Measurements from ENCODE around the gene FKBP9.
"Not testable (repeated sequence)": the region's sequence is repeated elsewhere in the genome, so short reads cannot be mapped to it uniquely, and the experiment has no call there.

The FKBP9 gene

DNA sequence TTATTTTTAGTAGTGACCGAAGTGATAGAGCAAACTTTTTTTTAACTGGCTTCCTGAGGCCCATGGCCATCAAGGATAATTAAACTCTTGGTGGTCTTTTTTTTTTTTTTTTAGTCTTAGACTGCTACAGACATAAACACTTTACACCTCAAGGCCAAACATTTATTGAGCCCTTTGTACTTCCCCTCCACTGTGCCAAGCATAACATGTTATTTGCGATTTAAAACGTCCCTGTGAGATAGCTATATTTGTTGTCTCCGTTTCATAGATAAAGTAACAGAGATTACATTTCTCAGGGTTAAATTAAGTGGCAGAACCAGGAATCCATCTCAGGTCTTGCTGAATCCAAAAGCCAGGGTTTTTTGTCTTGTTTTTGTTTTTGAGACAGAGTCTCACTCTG, 42.1 kb downstream of the FKBP9 start:
- not testable (repeated sequence) for H3K9ac ChIP-seq (ENCODE audit: low read length); H3K27me3 ChIP-seq (ENCODE audit: control insufficient read depth in 1 of 2, insufficient read depth in 1 of 2, low read length in 2 of 2); DNase-seq; H2BK15ac ChIP-seq (ENCODE audit: low read depth, poor library complexity, severe bottlenecking); H3K23ac ChIP-seq (ENCODE audit: low read length in 2 of 2); H3K4me1 ChIP-seq (ENCODE audit: control insufficient read depth, insufficient read depth, low read depth, low read length); H3K18ac ChIP-seq (ENCODE audit: low read depth in 1 of 2, low read length in 2 of 2); H3K14ac ChIP-seq (ENCODE audit: low read length in 2 of 2); H4K8ac ChIP-seq (ENCODE audit: low read length); H2AK5ac ChIP-seq (ENCODE audit: low read length, severe bottlenecking); H3K79me1 ChIP-seq (replicated peaks; ENCODE audit: low read length, poor library complexity, severe bottlenecking); H2BK12ac ChIP-seq (ENCODE audit: low read length in 2 of 2); H3K4me2 ChIP-seq (ENCODE audit: low read length, poor library complexity, severe bottlenecking); H3K9me3 ChIP-seq (ENCODE audit: control insufficient read depth, low read length); H3K27ac ChIP-seq (ENCODE audit: low read length, poor library complexity, severe bottlenecking); H4K91ac ChIP-seq (ENCODE audit: low read length); H3K4ac ChIP-seq (ENCODE audit: low read depth in 1 of 2, low read length in 2 of 2); H2BK120ac ChIP-seq (ENCODE audit: low read depth, low read length); H2BK5ac ChIP-seq (ENCODE audit: low read depth, low read length, poor library complexity, severe bottlenecking); H3K4me3 ChIP-seq (ENCODE audit: insufficient read depth in 1 of 2, low read depth in 1 of 2, low read length in 2 of 2); H2AFZ ChIP-seq (ENCODE audit: low read depth, low read length)
- peaks cover 11 to 17% of the 10 kb centered on the region in 2 experiments for H3K36me3 ChIP-seq (ENCODE audit: control insufficient read depth in 1 of 2, insufficient read depth in 2 of 2, low read depth in 1 of 2, low read length in 2 of 2)
- 88% methylated on average over 3 of the region's 4 CpGs for WGBS

GRCh38 chr7:33003111-33003510, 45.9 kb downstream of the FKBP9 start:
- H3K23ac ChIP-seq (ENCODE audit: low read length in 2 of 2); H3K27ac ChIP-seq (ENCODE audit: low read length, poor library complexity, severe bottlenecking); H3K79me1 ChIP-seq (replicated peaks; ENCODE audit: low read length, poor library complexity, severe bottlenecking); H2BK15ac ChIP-seq (ENCODE audit: low read depth, poor library complexity, severe bottlenecking); H2BK120ac ChIP-seq (ENCODE audit: low read depth, low read length); H2AFZ ChIP-seq (ENCODE audit: low read depth, low read length); H3K9ac ChIP-seq (ENCODE audit: low read length); DNase-seq; H3K4me2 ChIP-seq (ENCODE audit: low read length, poor library complexity, severe bottlenecking); H3K4me3 ChIP-seq (ENCODE audit: insufficient read depth in 1 of 2, low read depth in 1 of 2, low read length in 2 of 2); H2AK5ac ChIP-seq (ENCODE audit: low read length, severe bottlenecking); H3K9me3 ChIP-seq (ENCODE audit: control insufficient read depth, low read length); H3K14ac ChIP-seq (ENCODE audit: low read length in 2 of 2); H3K18ac ChIP-seq (ENCODE audit: low read depth in 1 of 2, low read length in 2 of 2); H4K91ac ChIP-seq (ENCODE audit: low read length); H2BK12ac ChIP-seq (ENCODE audit: low read length in 2 of 2); H3K27me3 ChIP-seq (ENCODE audit: control insufficient read depth in 1 of 2, insufficient read depth in 1 of 2, low read length in 2 of 2); H3K4ac ChIP-seq (ENCODE audit: low read depth in 1 of 2, low read length in 2 of 2); H2BK5ac ChIP-seq (ENCODE audit: low read depth, low read length, poor library complexity, severe bottlenecking); H4K8ac ChIP-seq (ENCODE audit: low read length); H3K4me1 ChIP-seq (ENCODE audit: control insufficient read depth, insufficient read depth, low read depth, low read length): not testable (repeated sequence)
- peaks cover 15 to 32% of the 10 kb centered on the region in 2 experiments for H3K36me3 ChIP-seq (ENCODE audit: control insufficient read depth in 1 of 2, insufficient read depth in 2 of 2, low read depth in 1 of 2, low read length in 2 of 2)

DNA sequence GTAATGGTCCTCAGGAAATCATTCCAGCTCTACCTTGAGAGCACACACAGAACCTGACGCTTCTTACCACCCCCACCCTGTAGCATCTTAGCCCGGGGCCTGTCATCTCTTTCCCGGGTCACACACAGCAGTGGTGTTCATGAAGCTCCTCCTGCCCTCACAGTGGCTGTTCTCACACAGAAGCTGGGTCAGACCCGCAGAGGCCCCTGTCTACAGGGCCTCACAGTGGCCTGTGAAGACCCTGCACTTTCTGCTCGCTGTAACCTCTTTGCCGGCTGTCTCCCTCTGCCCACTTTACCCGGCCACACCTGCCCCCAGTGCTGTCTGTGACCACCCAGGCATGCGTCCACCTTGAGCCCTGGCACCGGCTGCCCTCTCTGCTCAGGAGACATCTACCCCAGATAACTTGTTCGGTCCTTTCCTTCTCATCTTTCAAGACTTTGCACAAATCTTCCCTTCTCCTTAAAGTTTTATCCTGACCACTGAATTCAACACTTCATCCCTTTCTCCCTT, 46.9 kb downstream of the FKBP9 start:
- not testable (repeated sequence) for H4K91ac ChIP-seq (ENCODE audit: low read length); H3K4ac ChIP-seq (ENCODE audit: low read depth in 1 of 2, low read length in 2 of 2); H2BK5ac ChIP-seq (ENCODE audit: low read depth, low read length, poor library complexity, severe bottlenecking); H3K79me1 ChIP-seq (replicated peaks; ENCODE audit: low read length, poor library complexity, severe bottlenecking); H3K4me1 ChIP-seq (ENCODE audit: control insufficient read depth, insufficient read depth, low read depth, low read length); H3K27ac ChIP-seq (ENCODE audit: low read length, poor library complexity, severe bottlenecking); H3K23ac ChIP-seq (ENCODE audit: low read length in 2 of 2); H2AFZ ChIP-seq (ENCODE audit: low read depth, low read length); H3K14ac ChIP-seq (ENCODE audit: low read length in 2 of 2); H4K8ac ChIP-seq (ENCODE audit: low read length); H3K9me3 ChIP-seq (ENCODE audit: control insufficient read depth, low read length); H3K18ac ChIP-seq (ENCODE audit: low read depth in 1 of 2, low read length in 2 of 2); H2BK120ac ChIP-seq (ENCODE audit: low read depth, low read length); H3K27me3 ChIP-seq (ENCODE audit: control insufficient read depth in 1 of 2, insufficient read depth in 1 of 2, low read length in 2 of 2); H2BK12ac ChIP-seq (ENCODE audit: low read length in 2 of 2); H2BK15ac ChIP-seq (ENCODE audit: low read depth, poor library complexity, severe bottlenecking); H2AK5ac ChIP-seq (ENCODE audit: low read length, severe bottlenecking); H3K4me2 ChIP-seq (ENCODE audit: low read length, poor library complexity, severe bottlenecking); H3K9ac ChIP-seq (ENCODE audit: low read length); H3K4me3 ChIP-seq (ENCODE audit: insufficient read depth in 1 of 2, low read depth in 1 of 2, low read length in 2 of 2); DNase-seq
- H3K36me3 ChIP-seq (ENCODE audit: control insufficient read depth in 1 of 2, insufficient read depth in 2 of 2, low read depth in 1 of 2, low read length in 2 of 2), result peaks cover 15 to 32% of the 10 kb centered on the region in 2 experiments
- WGBS, result 83% methylated on average over 9 of the region's 10 CpGs

DNA sequence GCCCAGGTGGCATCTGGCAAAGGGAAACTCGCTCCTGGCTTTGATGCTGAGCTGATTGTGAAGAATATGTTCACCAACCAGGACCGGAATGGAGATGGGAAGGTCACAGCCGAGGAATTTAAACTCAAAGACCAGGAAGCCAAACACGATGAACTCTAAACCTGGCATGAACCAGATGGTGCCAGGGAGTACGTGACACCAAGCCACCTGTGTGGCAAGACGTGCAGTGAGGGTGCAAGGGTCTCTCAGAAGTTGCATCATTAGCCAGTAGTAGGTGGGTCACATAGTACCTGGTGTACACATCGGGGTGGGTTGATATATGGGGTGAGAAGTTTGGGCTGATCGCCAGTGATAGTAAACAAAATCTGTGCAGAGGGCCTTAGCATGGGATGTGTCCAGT, 48.0 kb downstream of the FKBP9 start:
- H2AFZ ChIP-seq (ENCODE audit: low read depth, low read length); H3K23ac ChIP-seq (ENCODE audit: low read length in 2 of 2); H3K4ac ChIP-seq (ENCODE audit: low read depth in 1 of 2, low read length in 2 of 2); H4K91ac ChIP-seq (ENCODE audit: low read length); H3K4me2 ChIP-seq (ENCODE audit: low read length, poor library complexity, severe bottlenecking); H3K79me1 ChIP-seq (replicated peaks; ENCODE audit: low read length, poor library complexity, severe bottlenecking); H3K4me3 ChIP-seq (ENCODE audit: insufficient read depth in 1 of 2, low read depth in 1 of 2, low read length in 2 of 2); H3K18ac ChIP-seq (ENCODE audit: low read depth in 1 of 2, low read length in 2 of 2); H3K9me3 ChIP-seq (ENCODE audit: control insufficient read depth, low read length); H2BK120ac ChIP-seq (ENCODE audit: low read depth, low read length); H2AK5ac ChIP-seq (ENCODE audit: low read length, severe bottlenecking); H2BK5ac ChIP-seq (ENCODE audit: low read depth, low read length, poor library complexity, severe bottlenecking); DNase-seq; H3K4me1 ChIP-seq (ENCODE audit: control insufficient read depth, insufficient read depth, low read depth, low read length); H3K27me3 ChIP-seq (ENCODE audit: control insufficient read depth in 1 of 2, insufficient read depth in 1 of 2, low read length in 2 of 2); H3K9ac ChIP-seq (ENCODE audit: low read length); H3K14ac ChIP-seq (ENCODE audit: low read length in 2 of 2); H2BK15ac ChIP-seq (ENCODE audit: low read depth, poor library complexity, severe bottlenecking); H3K27ac ChIP-seq (ENCODE audit: low read length, poor library complexity, severe bottlenecking); H4K8ac ChIP-seq (ENCODE audit: low read length); H2BK12ac ChIP-seq (ENCODE audit: low read length in 2 of 2): not testable (repeated sequence)
- 96% methylated on average over 7 of the region's 8 CpGs for WGBS
- peaks cover 15 to 32% of the 10 kb centered on the region in 2 experiments for H3K36me3 ChIP-seq (ENCODE audit: control insufficient read depth in 1 of 2, insufficient read depth in 2 of 2, low read depth in 1 of 2, low read length in 2 of 2)

Data from mesenchymal stem cell (in vitro differentiated cells and primary cell).